Measurements from ENCODE around the gene MYO5A. TPM values are rescaled to one million over a fixed set of nuclear protein-coding genes. Genes with fewer than 3 reads are reported as not detected.

MYO5A gene
- total RNA-seq, 4 donors from 2014 or later, result 10.9 to 151 (median 17.0) TPM

DNA sequence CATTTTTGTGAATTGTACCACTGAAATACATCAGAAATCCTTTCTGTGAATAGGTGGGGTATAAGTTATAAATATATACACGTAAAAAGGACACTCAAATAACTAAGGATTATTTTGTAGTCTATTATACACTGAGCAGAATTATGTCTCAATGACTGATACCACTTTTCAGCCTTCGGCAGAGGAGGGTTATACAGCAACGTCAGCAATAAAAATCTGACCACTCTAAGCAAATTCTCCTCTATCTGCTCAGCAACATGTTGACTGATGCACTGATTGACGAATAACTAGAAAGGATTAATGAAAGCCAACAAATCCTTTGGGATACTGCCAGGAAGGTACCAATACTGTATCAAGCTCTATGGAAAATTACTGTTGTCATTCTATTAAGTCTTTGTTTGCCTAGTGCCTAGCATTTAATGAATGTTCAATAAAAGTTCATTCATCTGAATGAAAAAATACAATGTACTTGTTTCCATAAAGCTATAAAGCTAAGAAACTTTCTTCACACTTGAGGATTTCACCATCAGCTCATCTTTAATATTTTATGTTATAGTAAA, 34.9 kb upstream of the MYO5A start:
- Histone ChIP-seq H3K27ac (no peak overlapping the region), H3K36me3 (no peaks in the 10 kb centered on the region), H3K4me1 (peaks cover 20 to 80% (median 27%) of the 10 kb centered on the region in 4 donors), H3K27me3 (no peaks in the 10 kb centered on the region), H3K4me3 (no peak overlapping the region), H3K9me3 (no peaks in the 10 kb centered on the region)
- in situ Hi-C loops (cut with MboI; ENCODE audit: low pct_ligation_motif_present in 1 of 4, low pct_unique_long_range_greater_than_20kb in 1 of 4, low sequenced_read_pairs in 3 of 4), result no loop called here
- TF ChIP-seq, protein P1, sequence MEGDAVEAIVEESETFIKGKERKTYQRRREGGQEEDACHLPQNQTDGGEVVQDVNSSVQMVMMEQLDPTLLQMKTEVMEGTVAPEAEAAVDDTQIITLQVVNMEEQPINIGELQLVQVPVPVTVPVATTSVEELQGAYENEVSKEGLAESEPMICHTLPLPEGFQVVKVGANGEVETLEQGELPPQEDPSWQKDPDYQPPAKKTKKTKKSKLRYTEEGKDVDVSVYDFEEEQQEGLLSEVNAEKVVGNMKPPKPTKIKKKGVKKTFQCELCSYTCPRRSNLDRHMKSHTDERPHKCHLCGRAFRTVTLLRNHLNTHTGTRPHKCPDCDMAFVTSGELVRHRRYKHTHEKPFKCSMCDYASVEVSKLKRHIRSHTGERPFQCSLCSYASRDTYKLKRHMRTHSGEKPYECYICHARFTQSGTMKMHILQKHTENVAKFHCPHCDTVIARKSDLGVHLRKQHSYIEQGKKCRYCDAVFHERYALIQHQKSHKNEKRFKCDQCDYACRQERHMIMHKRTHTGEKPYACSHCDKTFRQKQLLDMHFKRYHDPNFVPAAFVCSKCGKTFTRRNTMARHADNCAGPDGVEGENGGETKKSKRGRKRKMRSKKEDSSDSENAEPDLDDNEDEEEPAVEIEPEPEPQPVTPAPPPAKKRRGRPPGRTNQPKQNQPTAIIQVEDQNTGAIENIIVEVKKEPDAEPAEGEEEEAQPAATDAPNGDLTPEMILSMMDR (IDR thresholded peaks at IDR 0.05), result no peak
- TF ChIP-seq EP300 (IDR thresholded peaks at IDR 0.05; ENCODE audit: low read depth) (no peak), POLR2A (IDR thresholded peaks at IDR 0.05) (no peak), POLR2AphosphoS5 (IDR thresholded peaks at IDR 0.05) (no peak)
- intact Hi-C loops (cut with DNase I; ENCODE audit: low total_unique reads), result no loop called here
- no peak for DNase-seq
- 76 to 87% methylated on average over 4 of the region's 4 CpGs for WGBS, 2 donors (ENCODE audit: low coverage in 1 of 2)

GRCh38 chr15:52559575-52559974, 30.9 kb upstream of the MYO5A start:
- intact Hi-C loops (cut with DNase I; ENCODE audit: low total_unique reads), result no loop called here
- no peak for DNase-seq
- in situ Hi-C loops (cut with MboI; ENCODE audit: low pct_ligation_motif_present in 1 of 4, low pct_unique_long_range_greater_than_20kb in 1 of 4, low sequenced_read_pairs in 3 of 4), result no loop called here
- Histone ChIP-seq H3K27ac (no peak overlapping the region), H3K27me3 (no peaks in the 10 kb centered on the region), H3K4me1 (peaks cover 5 to 69% (median 15%) of the 10 kb centered on the region in 4 donors), H3K9me3 (no peaks in the 10 kb centered on the region), H3K4me3 (no peak overlapping the region), H3K36me3 (peaks cover 0 to 5% (median 0%) of the 10 kb centered on the region in 4 donors)
- WGBS, 2 donors (ENCODE audit: low coverage in 1 of 2), result 63 to 67% methylated on average over 1 to 2 of the region's 2 CpGs
- TF ChIP-seq POLR2AphosphoS5 (IDR thresholded peaks at IDR 0.05) (no peak), POLR2A (IDR thresholded peaks at IDR 0.05) (no peak), EP300 (IDR thresholded peaks at IDR 0.05; ENCODE audit: low read depth) (no peak)
- TF ChIP-seq, protein P1 (IDR thresholded peaks at IDR 0.05), result no peak

DNA sequence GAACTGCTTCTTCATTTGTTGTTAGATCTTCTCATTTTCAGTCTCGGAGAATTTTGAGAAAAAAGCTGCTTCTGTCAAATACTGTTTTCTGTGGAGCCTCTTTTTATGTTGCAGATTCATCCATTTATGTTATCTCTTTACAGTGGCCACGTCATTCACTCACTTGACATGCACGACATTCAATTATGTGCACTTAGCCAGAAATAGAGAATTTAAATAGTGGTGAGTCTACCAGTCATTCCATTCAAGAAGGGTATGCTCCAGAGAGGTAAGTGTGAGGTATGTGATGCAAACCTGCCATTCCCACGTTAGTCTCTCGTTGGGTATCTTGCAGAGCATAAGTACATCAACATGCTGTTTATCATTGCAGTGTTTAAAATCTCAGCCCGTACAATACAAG, 30.3 kb upstream of the MYO5A start:
- Histone ChIP-seq H3K27me3 (no peaks in the 10 kb centered on the region), H3K36me3 (peaks cover 0 to 10% (median 0%) of the 10 kb centered on the region in 4 donors), H3K4me3 (no peak overlapping the region), H3K27ac (no peak overlapping the region), H3K4me1 (peaks cover 4 to 64% (median 11%) of the 10 kb centered on the region in 4 donors), H3K9me3 (no peaks in the 10 kb centered on the region)
- 75% methylated on average over 6 of the region's 6 CpGs for WGBS, 2 donors (ENCODE audit: low coverage in 1 of 2)
- in situ Hi-C loops (cut with MboI; ENCODE audit: low pct_ligation_motif_present in 1 of 4, low pct_unique_long_range_greater_than_20kb in 1 of 4, low sequenced_read_pairs in 3 of 4) (no loop called here), intact Hi-C loops (cut with DNase I; ENCODE audit: low total_unique reads) (no loop called here)
- no peak for TF ChIP-seq POLR2A (IDR thresholded peaks at IDR 0.05)
- TF ChIP-seq, protein P1 (IDR thresholded peaks at IDR 0.05), result no peak
- TF ChIP-seq POLR2AphosphoS5 (IDR thresholded peaks at IDR 0.05), result no peak
- no peak for TF ChIP-seq EP300 (IDR thresholded peaks at IDR 0.05; ENCODE audit: low read depth)
- DNase-seq, result no peak

DNA sequence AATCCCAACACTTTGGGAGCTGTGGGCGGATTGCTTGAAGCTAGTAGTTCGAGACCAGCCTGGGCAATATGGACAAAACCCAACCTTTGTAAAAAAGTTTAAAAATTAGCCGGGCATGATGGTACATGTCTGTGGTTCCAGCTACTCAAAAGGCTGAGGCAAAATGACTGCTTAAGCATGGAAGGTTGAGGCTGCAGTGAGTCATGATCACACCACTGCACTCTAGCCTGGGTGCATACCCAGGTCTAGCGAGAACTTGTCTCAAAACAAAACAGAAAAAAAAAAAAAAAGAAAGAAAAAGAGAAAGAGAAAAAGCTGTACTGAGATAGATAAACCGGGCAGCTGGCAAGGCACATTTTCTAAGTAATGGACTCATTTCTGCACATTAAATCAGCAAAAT, 29.5 kb upstream of the MYO5A start:
- 67 to 73% methylated on average over 4 to 5 of the region's 5 CpGs for WGBS, 2 donors (ENCODE audit: low coverage in 1 of 2)
- Histone ChIP-seq H3K9me3 (no peaks in the 10 kb centered on the region), H3K4me1 (peaks cover 0 to 56% (median 11%) of the 10 kb centered on the region in 4 donors), H3K27me3 (no peaks in the 10 kb centered on the region), H3K36me3 (peaks cover 0 to 13% (median 0%) of the 10 kb centered on the region in 4 donors), H3K27ac (no peak overlapping the region), H3K4me3 (no peak overlapping the region)
- intact Hi-C loops (cut with DNase I; ENCODE audit: low total_unique reads), result no loop called here
- TF ChIP-seq, protein P1 (IDR thresholded peaks at IDR 0.05), result no peak
- no peak for TF ChIP-seq POLR2A (IDR thresholded peaks at IDR 0.05)
- no peak for TF ChIP-seq POLR2AphosphoS5 (IDR thresholded peaks at IDR 0.05)
- no peak for TF ChIP-seq EP300 (IDR thresholded peaks at IDR 0.05; ENCODE audit: low read depth)
- no peak for DNase-seq
- in situ Hi-C loops (cut with MboI; ENCODE audit: low pct_ligation_motif_present in 1 of 4, low pct_unique_long_range_greater_than_20kb in 1 of 4, low sequenced_read_pairs in 3 of 4), result no loop called here

All from transverse colon (tissue), 4 donors.